GM21515 (cell line): ENCODE results near the gene FEZF1.

Experiments used
- ATAC-seq: cut with Tn5 transposase; IDR thresholded peaks from one replicate; pipeline ENCODE4 v1.9.1; 2021; ENCODE audit not compliant: unreplicated experiment

The FEZF1 gene

DNA sequence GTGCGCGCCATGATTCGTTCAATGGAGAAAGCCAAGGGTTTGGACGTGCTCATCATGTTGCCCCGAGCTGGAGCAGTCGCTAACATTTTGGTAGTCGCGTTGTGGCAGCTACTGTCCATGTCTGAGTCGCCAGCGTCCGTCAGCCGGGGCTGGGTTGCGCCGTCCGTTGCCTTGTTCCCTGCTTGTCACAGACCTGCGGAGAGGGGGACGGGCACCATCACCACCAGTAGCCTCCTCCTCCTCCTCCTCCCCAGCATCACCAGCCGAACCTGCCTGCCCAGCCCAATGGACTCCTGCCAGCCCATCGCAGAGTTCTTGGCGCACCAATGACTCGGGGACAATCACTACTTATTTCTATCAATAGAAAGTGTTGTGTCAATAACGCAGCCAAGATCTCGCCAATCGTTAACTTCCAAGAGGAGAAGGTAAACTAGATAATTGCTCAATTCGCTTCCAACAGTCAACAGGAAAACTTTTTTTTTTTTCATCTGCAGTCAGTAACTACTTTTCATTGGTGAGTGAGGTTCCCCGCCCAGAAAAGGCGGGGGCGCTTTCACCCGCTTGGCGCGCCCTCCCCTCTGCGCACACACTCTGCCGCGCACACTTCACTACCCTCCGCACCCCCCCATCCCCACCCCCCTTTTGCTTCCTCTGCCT is at the start of gene FEZF1:
FEZF1 (minus strand) TSS at position 432 of the 657 bp plus-strand sequence; CDS start at position 119, 313 bp downstream.
- no peak for ATAC-seq

DNA sequence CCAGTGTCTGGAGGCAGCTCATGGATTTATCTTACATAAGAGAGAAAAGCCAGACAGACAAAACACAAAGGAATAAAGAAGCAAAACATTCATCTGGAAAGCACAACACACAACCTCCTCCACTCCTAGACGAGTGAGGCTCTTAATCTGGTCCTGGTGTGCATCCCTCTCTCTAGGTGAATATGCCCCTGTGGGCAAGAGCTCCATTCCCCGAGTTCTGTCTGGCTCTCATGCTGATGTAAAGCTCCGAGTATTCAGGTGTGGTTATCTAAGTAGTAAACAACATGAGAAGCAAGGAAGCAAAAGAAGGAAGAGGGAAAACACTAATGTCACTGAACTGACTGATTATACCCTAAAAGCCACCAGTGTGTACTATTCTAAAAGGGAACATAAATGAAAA is 47.9 kb upstream of the FEZF1 start:
- ATAC-seq, result no peak

DNA sequence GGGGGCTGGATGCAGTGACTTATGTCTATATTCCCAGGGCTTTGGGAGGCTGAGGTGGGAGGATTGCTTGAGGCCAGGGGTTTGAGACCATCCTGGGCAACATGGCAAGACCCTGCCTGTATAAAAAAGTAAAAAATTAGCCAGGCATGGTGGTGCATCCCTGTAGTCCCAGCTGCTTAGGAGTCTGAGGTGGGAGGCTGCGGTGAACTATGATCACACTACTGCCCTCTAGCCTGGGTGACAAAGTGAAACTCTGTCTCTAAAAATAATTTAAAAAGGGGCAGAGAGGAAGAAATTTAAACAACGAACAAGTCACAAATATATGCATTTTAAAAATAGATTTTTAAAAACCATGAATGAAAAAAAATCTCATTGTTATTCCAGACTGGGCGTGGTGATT is 46.2 kb upstream of the FEZF1 start:
- no peak for ATAC-seq

DNA sequence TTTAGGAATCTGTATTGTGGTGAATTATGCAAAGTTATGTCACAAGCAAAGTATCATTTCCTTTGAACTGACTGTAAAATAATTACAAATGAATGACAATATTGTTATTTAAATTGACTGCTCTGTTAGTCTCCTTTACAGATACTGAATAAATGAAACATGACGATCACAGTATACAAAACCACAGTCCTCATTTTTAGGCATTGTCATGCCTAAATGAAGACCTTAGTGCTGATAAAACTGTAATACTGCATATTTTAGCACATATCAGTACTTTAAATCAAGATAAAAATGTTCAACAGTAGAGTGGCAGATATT is 39.7 kb upstream of the FEZF1 start:
- no peak for ATAC-seq

DNA sequence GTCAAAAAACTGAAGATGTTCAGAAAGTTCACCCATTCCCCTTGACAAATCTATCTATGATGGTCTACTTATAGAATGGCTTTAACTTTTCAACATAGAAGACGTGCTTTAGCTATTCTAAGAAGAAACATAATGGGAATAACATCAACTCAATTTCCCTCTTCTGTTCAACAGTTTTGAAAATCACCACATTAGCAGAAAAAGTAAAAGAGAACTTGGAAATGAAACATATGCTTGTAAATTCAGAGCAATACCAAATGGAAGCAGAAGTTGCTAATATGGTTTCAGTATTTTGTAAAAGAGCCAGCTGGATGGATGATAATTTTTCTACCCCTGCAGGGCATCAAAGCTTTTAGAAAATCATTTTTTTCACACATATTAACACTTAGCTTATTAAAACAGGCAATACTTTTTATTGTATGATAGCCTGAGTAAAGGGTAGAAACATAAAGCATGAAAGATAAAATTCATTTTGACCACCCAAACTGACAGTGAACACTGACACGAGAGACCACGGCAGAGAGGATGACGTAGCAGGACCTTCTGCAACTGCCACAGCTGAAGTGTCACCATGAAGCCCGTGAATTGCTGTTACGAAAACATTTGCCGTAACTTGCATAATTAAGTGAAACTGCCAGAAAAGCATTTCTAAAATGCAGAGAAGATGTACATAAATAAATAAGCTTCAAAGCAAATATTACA is 39.2 kb upstream of the FEZF1 start:
- no peak for ATAC-seq

DNA sequence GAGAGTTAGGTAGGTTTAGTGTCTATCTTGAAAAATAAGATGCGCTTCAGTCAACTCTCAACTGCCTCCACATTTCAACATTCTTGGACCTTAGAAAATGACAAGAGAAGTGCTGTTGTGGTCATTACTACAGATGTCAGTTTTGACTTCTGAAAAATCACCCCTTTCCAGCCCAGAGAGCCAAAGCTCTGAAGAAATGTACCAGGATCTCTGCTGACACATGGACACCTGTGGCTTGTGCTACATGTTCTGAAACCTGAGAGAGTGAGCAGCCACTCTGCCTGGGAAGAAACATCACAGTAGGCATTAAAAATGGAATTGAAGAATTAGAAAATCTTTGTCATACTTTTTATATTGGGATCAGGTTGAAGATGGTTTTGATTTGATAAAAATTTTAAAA is 35.9 kb upstream of the FEZF1 start:
- no peak for ATAC-seq

DNA sequence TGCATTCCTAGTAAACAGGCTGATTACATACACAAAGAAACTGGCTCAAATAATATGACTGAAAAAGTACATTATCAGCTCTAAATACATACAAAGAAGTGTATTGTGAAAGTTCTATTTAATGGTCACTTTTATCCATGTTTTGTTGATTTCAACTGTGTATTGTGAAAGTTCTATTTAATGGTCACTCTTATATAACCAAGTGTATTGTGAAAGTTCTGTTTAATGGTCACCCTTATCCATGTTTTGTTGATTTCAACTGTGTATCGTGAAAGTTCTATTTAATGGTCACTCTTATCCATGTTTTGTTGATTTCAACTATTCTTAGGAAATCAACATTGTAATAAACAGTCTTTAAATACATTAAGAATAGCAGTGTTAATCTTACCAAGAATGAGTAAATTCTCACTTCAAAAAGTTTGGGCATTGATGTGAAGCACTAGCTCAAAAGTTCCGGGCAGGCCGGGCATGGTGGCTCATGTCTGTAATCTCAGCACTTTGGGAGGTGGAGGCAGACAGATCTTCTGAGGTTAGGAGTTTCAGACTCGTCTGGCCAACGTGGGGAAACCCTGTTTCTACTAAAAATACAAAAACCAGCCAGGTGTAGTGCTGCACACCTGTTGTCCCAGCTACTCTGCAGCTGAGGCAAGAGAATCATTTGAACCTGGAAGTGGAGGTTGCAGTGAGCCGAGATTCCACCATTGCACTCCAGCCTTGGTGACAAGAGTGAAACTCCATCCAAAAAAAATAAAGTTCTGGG is 34.8 kb upstream of the FEZF1 start:
- no peak for ATAC-seq

DNA sequence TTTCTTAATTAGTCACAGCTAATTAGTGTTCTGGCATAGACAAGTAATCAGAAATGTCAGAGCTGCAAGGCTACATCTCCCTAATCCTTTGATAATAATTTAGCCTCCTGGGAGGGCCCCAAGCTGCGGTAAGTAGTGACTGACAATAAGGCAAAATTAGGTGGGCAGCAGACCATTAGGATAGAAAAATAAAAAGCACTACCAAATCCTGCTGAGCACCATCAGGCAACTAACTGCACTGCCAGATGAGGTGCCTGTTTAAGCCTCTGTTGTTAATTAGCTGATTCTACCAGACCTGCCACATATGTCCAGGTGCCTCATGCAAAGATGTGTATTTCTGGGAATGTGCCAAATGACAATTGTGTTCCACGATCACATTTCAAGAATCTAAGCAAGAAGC is 32.5 kb upstream of the FEZF1 start:
- ATAC-seq, result no peak

DNA sequence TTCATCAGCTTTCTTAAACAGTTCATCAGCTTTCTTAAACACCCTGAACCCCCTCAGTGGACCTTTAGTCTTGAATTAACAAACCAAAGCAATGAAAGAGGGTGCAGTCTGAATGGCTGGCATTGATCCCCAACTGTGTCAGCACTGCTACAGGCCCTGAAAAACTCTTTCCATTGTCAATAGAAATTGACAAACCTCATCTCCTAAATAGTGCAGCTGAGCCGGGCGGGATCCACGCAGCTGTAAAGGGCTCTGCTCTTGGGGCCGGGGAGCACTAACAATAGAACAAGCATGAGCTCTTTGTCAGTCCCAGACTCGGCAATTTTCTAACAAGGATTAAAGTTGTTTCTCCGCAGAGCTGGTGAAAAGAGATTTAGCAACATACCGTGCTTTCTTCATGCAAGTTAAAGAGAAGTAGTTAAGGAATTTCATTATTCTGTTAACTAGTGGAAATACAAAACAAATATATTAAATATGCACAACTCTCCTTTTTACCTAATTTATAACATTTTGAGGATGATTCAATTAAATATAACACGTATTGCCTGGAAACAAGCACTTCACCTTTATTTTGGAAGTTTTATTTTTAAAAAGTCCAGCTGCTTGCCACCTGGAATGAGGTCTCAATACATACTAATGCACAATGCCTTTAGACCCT is 24.7 kb upstream of the FEZF1 start:
- no peak for ATAC-seq

DNA sequence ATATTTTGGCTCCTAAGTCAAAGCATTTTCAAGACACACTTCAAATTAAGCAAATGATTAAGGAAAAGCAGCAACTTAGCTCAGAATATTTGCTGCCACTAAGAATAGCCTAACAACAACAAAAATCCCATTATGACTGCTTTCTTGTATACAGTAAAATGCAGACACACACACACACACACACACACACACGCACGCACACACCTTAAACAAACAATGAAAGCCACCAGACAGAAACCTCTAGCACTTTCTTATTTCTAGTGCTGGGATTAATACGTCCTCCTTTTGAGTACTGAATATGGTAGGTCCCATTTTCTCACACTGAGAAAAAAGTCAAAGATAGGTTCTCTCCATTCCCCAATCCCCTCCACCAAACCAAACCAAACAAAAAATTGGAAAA is 23.4 kb upstream of the FEZF1 start:
- no peak for ATAC-seq

DNA sequence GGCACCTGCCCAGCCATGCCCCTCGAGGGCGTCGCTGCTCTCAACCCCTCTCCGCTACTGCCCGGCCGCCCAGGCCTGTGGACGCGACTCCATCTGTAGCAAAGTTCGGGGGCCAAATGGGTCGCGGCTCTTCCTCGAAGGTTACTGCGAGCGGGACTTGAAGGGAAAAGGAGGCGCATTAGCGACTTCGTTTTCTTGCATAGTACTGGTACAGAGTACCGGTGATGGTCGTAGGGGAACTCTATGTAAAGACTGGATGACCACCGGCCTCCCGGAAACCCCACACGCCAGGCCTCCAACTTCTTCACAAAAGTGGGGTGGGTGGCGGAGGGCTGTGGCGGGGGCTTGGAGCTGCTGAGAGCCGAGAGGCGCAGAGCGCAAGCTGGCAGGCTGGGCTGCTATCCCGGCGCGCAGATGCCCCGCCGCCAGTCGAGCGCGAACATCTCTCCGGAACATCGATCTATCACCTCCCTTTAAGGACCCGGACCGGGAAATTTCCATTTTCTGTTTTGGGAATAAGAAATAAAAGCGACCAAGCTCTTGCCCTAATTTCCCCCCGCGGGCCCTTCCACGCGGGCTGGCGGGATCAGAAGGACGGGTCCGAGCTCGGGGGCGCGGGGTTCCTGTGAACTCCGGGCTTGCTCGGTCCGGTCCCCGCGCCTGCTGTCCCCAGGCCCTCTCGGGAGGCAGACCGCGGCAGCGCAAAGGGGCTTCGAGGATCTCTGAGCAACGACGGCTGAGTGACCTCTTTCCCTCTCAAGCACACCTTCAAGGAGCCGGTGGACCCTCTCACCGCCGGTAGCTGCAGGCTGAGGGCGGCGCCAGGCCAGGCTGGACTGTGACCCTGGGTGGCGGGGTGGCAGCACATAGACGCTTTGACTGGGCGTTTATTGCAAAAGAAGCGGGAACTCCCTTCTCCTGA is 12.2 kb upstream of the FEZF1 start:
- ATAC-seq, result no peak

DNA sequence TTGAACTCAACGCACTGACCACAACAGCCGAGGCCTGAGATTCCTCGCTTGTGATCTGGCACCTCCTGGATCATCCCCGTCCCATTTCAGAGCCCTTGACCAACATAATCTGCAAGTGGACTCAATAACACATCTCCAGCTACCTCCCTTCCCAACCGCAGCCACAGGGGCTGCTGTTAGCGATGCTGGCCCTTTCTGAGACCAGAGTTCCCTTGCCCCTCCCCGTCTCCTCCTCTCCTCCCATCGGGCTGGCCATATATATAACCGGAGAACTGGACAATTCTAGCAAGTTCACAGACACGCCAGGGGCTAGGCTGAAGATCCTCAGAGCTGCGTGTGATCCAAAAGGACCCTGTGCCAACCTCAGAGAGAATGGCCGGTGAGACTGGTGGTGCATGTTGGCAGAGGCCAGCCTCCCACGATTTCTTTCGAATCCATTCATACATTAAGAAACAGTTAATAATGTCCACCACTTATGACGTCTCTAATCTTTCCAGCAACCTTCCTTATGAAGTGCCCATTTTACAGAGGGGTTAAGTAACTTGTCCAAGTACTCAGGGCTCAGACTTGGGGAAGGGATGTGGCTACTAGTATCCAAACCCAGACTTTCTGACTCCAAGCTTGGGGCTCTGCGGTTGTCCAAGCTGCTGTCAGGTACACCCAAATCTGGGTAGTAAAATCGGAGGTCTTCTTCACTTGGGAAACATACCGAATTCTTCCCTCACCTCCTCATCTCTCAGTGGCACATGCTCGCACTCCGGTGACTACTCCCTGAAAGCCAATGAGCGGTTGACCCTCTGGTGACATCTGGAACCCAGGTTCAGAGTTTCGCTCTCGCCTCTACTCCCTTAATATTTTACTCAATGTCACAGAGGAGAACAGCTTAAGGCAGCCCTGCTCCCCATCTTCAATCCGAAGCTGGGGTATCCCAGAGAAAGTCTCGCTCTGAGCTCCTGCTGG is 11.2 kb upstream of the FEZF1 start:
- no peak for ATAC-seq

DNA sequence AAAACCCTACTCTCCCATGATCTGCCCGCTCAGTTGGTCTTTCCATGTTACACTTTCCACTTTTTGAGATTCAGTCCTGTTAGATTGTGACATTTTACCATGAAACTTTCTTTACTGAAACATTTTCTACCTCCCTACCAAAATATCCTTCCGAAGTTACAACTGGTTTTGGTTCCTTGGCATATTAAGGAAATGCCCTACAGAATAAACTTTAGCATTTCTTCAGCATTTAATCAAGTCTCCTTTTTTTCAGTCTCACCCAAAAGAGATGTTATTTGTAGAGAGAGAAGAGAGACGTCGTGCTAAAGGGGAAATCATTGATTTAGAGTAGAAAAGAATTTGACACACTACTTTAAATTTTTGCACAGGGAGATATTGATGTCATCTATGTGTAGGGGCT is 9.7 kb upstream of the FEZF1 start:
- no peak for ATAC-seq

DNA sequence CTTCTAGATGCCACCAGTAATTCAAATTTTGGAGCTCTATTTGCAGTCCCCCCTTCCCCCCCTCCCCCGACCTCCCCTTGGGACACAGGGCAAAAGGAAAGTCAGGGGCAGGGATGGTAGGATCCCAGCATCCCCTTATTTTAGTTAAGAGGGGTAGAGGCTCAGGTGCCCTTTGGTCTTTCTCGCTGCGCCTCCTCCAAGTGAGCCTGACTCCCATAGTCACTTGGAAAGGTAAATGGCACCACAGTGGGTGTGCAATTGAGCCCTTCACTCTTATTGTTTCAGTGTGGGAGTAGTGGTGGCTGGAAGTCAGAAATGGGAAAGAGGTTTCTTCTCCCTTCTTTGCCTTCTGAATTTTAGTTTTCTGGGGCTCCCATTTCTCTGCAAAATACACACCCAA is 8.2 kb upstream of the FEZF1 start:
- ATAC-seq, result no peak

DNA sequence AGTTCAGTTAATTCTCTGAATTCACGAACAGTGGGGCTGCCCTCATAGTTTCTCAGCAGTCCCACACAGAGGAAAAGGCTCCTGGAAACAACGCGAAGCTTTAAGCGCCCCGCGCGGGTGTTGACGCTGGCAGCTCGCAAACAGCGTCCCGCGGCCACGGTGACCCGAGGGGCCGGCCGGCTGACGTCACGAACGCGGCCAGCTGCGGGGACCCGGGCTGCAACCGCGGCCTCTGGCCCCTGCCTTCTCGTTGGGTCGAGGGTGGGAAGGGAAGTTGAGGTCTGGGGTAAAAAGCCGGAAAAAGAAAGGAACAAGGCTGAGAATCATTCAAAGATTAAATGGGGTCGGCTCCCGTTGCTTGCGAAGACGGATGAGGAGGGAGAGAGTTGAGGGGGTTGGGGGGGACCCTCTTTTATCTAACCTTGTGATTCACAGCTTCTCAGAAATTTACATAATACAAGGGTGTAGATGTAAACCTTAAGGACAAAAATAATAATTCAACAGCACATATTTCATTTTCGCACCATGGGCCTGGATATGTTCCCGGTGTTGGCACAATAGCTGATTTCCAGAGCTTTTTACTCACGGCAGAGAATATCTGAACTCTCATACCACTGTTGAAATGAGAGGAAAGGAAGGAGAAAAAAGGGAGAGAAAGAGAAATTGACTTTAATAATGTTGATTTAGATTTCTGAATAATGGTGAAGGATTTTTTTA is 7.3 kb upstream of the FEZF1 start:
- no peak for ATAC-seq

DNA sequence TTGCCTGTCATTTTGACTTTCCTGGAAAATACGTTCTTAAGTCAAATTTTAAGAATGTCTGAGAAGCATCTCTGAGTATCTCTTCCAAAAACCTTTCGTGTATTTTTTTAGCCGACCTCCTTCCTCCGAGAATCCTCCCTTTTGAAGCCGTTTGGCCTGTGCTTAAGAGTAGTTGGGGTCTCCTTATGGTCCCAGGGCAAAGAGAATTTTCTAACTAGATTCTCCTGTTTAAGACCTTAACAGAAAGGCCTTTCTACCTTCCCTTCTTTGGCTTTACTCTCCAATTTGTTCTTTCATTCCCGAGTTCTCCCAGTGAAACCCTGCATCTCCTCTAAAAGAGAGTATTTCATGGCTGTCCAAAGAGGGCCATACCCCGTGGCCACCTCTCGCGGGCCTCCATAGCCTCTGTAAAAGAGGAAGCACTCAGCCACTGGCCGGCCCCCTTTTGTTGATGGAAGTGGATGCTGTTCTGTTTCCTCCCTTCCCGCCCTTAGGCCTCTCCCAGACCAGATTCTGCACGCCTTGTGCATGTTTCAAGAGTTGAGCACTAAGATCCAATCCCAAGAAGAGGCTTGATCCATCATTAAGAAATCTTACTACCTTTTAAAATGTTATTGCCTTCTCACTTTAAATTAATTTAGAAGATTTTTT is 6.6 kb upstream of the FEZF1 start:
- no peak for ATAC-seq

DNA sequence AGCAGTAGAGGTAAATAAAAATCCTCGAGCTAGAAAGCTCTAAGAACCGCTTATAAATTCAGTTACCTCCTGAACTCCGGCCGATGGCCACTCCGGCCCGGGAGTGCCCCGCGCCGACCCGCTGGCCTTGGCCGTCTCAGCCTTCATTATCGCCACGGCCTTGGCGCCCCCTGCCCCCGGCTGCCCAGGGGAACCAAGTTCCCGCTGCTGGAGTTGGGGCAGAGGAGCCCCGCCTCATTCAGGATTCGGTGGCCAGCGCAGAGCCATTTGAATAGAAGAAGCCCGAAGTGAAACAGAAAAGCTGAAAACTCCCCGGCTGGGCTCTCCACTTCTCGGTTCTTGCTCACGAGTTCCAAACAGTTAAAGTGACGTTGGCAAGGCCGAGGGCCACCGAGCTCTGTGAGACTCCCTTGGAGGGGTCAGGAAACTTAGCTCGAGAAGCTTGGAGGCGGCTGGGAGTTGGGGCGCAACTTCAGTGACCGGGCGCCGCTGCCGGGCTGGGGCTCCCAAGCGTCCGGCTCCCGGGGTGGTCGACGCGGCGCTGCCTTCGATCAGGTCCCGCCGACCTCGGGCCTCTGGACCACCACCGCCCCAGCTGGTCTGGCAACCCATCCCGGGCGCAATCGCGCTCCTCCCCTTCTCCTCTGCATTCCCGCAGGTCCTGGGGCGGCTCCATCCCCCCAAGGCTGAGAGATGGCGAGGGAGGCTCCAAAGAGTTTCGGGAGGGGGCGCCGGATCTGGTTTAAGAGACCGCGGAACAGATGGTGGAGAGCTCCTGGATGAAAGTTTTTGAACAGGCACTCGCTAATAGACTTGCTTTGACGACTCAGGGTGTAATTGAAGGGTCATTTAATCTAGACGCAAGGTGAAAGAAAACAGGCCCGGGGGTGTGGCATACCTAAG is 5.8 kb upstream of the FEZF1 start:
- no peak for ATAC-seq
